ENCODE data around the gene KIAA0930.
"Not testable (repeated sequence)": the region's sequence is repeated elsewhere in the genome, so short reads cannot be mapped to it uniquely, and the experiment has no call there.

The KIAA0930 gene

GRCh38 chr22:45240810-45241631 is at the start of gene KIAA0930:
KIAA0930 (minus strand) TSS chr22:45240894; CDS start chr22:45240703, 191 bp downstream.
- DNase-seq: peak; percentile 81

- no peak for DNase-seq
Observed at GRCh38 chr22:45286854-45287551, 46.3 kb upstream of the KIAA0930 start.

- DNase-seq: no peak
Observed at GRCh38 chr22:45285263-45286058, 44.8 kb upstream of the KIAA0930 start.

GRCh38 chr22:45284705-45285262 is 44.1 kb upstream of the KIAA0930 start, which contains the start of gene UPK3A:
UPK3A (plus strand) TSS chr22:45284949; CDS start chr22:45285014, 65 bp downstream.
- DNase-seq: peak; percentile 74

- DNase-seq: no peak
Observed at GRCh38 chr22:45281010-45281409, 40.3 kb upstream of the KIAA0930 start.

GRCh38 chr22:45280587-45280980 is 39.9 kb upstream of the KIAA0930 start:
- DNase-seq: no peak

- no peak for DNase-seq
Observed at GRCh38 chr22:45278125-45278524, 37.4 kb upstream of the KIAA0930 start.

GRCh38 chr22:45277720-45278119 is 37.0 kb upstream of the KIAA0930 start:
- DNase-seq: not testable (repeated sequence)

- DNase-seq: no peak
Observed at GRCh38 chr22:45276507-45277105, 35.9 kb upstream of the KIAA0930 start.

GRCh38 chr22:45273452-45274075 is 32.9 kb upstream of the KIAA0930 start:
- no peak for DNase-seq

GRCh38 chr22:45272498-45272897 is 31.8 kb upstream of the KIAA0930 start:
- DNase-seq: no peak

GRCh38 chr22:45271667-45272201 is 31.0 kb upstream of the KIAA0930 start:
- DNase-seq: no peak

- no peak for DNase-seq
Observed at GRCh38 chr22:45270095-45271020, 29.7 kb upstream of the KIAA0930 start.

GRCh38 chr22:45268958-45269844 is 28.5 kb upstream of the KIAA0930 start:
- DNase-seq: peak; percentile 97

GRCh38 chr22:45268167-45268957 is 27.7 kb upstream of the KIAA0930 start:
- no peak for DNase-seq

- DNase-seq: no peak
Observed at GRCh38 chr22:45265535-45265934, 24.8 kb upstream of the KIAA0930 start.

GRCh38 chr22:45263463-45264269 is 23.0 kb upstream of the KIAA0930 start:
- no peak for DNase-seq

All from activated T-cell treated with anti-CD3 and anti-CD28 coated beads, Interleukin-2, amount 50 U/mL, for 1 hour (primary cell).